ENCODE results near the gene NMNAT1. TPM values are rescaled to one million over a fixed set of nuclear protein-coding genes. Genes with fewer than 3 reads are reported as not detected.

The NMNAT1 gene
- total RNA-seq, 1 experiment from 2014 or later, result 8.6 TPM

- CTCF ChIA-PET, result no interaction called here
- no peaks in the 10 kb centered on the region for H3K79me2 ChIP-seq (ENCODE audit: insufficient read depth, low read length)
- no peak overlapping the region for H3K4me2 ChIP-seq (ENCODE audit: low read length)
- no peak for TF ChIP-seq ZNF274 (IDR thresholded peaks at IDR 0.05; ENCODE audit: low read depth, low read length)
- TF ChIP-seq, protein P1, sequence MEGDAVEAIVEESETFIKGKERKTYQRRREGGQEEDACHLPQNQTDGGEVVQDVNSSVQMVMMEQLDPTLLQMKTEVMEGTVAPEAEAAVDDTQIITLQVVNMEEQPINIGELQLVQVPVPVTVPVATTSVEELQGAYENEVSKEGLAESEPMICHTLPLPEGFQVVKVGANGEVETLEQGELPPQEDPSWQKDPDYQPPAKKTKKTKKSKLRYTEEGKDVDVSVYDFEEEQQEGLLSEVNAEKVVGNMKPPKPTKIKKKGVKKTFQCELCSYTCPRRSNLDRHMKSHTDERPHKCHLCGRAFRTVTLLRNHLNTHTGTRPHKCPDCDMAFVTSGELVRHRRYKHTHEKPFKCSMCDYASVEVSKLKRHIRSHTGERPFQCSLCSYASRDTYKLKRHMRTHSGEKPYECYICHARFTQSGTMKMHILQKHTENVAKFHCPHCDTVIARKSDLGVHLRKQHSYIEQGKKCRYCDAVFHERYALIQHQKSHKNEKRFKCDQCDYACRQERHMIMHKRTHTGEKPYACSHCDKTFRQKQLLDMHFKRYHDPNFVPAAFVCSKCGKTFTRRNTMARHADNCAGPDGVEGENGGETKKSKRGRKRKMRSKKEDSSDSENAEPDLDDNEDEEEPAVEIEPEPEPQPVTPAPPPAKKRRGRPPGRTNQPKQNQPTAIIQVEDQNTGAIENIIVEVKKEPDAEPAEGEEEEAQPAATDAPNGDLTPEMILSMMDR (IDR thresholded peaks at IDR 0.05 in 2 of 3, conservative IDR thresholded peaks at IDR 0.05 in 1 of 3; ENCODE audit: borderline replicate concordance in 1 of 3, insufficient read depth in 1 of 3, low read depth in 2 of 3, low read length in 2 of 3), result no peak
- ATAC-seq, result no peak
- H3K27me3 ChIP-seq (ENCODE audit: insufficient read depth, low read length), result no peaks in the 10 kb centered on the region
- DNase-seq (ENCODE audit: low read depth, low spot score), result no peak
- no peaks in the 10 kb centered on the region for H3K9me3 ChIP-seq (ENCODE audit: control insufficient read depth in 1 of 2, insufficient read depth in 1 of 2, low read depth in 1 of 2, low read length in 2 of 2)
- no peak overlapping the region for H3K27ac ChIP-seq (ENCODE audit: low read depth, low read length)
- no peak overlapping the region for H3K4me3 ChIP-seq (replicated peaks in 1 of 2; ENCODE audit: low read depth in 1 of 2, low read length in 2 of 2)
- no peaks in the 10 kb centered on the region for H4K20me1 ChIP-seq (ENCODE audit: insufficient read depth)
- POLR2A ChIA-PET, result interaction anchor here (0.7 kb wide), 1 partner anchor 36 kb away, joined by 3 read pairs; no protein-coding TSS in a partner anchor
- H3K4me1 ChIP-seq (ENCODE audit: control insufficient read depth in 1 of 2, insufficient read depth in 2 of 2, low read length in 2 of 2), result no peaks in the 10 kb centered on the region
- BruUV-seq (replicated peaks), result no TSS peak
- H3K36me3 ChIP-seq (ENCODE audit: control insufficient read depth in 1 of 2, insufficient read depth in 2 of 2, low read length in 2 of 2), result no peaks in the 10 kb centered on the region
- no peak overlapping the region for H3K9ac ChIP-seq (ENCODE audit: low read length)
- no peaks in the 10 kb centered on the region for H3K9me2 ChIP-seq (ENCODE audit: insufficient read depth)
- no peak overlapping the region for H2AFZ ChIP-seq (ENCODE audit: low read depth, low read length, poor library complexity, severe bottlenecking)
- intact Hi-C loops (cut with micrococcal nuclease), result no loop called here
- RAD21 ChIA-PET (ENCODE audit: low non-redundant PET in 1 of 2, low total read pairs in 2 of 2, uncharacterized antibody in 2 of 2, unreplicated experiment in 2 of 2), result no interaction called here
Observed at GRCh38 chr1:10025354-10025753, 82.1 kb downstream of the NMNAT1 start.

DNA sequence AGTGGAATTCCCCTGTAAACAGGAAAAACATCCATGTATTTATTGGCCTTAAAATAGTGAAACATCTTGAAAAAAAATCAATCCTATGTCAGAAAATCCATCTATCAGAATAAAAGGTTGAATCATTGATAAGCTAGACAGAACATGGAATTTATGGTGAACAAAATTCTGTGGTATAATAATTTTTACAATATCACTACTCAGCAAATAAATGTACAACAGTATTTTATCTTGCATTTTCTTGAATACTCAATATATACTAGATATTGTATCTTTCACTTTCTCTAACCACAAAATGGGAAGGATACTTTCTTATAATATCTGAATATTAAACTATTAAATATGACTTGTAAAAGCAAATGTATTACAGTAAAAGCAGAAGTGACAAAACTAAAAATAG is 83.8 kb downstream of the NMNAT1 start:
- DNase-seq (ENCODE audit: low read depth, low spot score), result no peak
- ATAC-seq, result no peak
- BruUV-seq (replicated peaks), result no TSS peak
- no peaks in the 10 kb centered on the region for H3K9me2 ChIP-seq (ENCODE audit: insufficient read depth)
- peaks cover 4 to 8% of the 10 kb centered on the region in 2 experiments for H3K4me1 ChIP-seq (ENCODE audit: control insufficient read depth in 1 of 2, insufficient read depth in 2 of 2, low read length in 2 of 2)
- ChIA-PET POLR2A (no interaction called here), CTCF (no interaction called here), RAD21 (ENCODE audit: low non-redundant PET in 1 of 2, low total read pairs in 2 of 2, uncharacterized antibody in 2 of 2, unreplicated experiment in 2 of 2) (no interaction called here)
- no peaks in the 10 kb centered on the region for H3K27me3 ChIP-seq (ENCODE audit: insufficient read depth, low read length)
- H3K4me2 ChIP-seq (ENCODE audit: low read length), result no peak overlapping the region
- H3K9me3 ChIP-seq (ENCODE audit: control insufficient read depth in 1 of 2, insufficient read depth in 1 of 2, low read depth in 1 of 2, low read length in 2 of 2), result no peaks in the 10 kb centered on the region
- no peaks in the 10 kb centered on the region for H4K20me1 ChIP-seq (ENCODE audit: insufficient read depth)
- H3K36me3 ChIP-seq (ENCODE audit: control insufficient read depth in 1 of 2, insufficient read depth in 2 of 2, low read length in 2 of 2), result no peaks in the 10 kb centered on the region
- H3K27ac ChIP-seq (ENCODE audit: low read depth, low read length), result no peak overlapping the region
- H3K9ac ChIP-seq (ENCODE audit: low read length), result no peak overlapping the region
- no peaks in the 10 kb centered on the region for H3K79me2 ChIP-seq (ENCODE audit: insufficient read depth, low read length)
- H3K4me3 ChIP-seq (replicated peaks in 1 of 2; ENCODE audit: low read depth in 1 of 2, low read length in 2 of 2), result no peak overlapping the region
- H2AFZ ChIP-seq (ENCODE audit: low read depth, low read length, poor library complexity, severe bottlenecking), result no peak overlapping the region
- intact Hi-C loops (cut with micrococcal nuclease), result no loop called here
- TF ChIP-seq, protein P2, sequence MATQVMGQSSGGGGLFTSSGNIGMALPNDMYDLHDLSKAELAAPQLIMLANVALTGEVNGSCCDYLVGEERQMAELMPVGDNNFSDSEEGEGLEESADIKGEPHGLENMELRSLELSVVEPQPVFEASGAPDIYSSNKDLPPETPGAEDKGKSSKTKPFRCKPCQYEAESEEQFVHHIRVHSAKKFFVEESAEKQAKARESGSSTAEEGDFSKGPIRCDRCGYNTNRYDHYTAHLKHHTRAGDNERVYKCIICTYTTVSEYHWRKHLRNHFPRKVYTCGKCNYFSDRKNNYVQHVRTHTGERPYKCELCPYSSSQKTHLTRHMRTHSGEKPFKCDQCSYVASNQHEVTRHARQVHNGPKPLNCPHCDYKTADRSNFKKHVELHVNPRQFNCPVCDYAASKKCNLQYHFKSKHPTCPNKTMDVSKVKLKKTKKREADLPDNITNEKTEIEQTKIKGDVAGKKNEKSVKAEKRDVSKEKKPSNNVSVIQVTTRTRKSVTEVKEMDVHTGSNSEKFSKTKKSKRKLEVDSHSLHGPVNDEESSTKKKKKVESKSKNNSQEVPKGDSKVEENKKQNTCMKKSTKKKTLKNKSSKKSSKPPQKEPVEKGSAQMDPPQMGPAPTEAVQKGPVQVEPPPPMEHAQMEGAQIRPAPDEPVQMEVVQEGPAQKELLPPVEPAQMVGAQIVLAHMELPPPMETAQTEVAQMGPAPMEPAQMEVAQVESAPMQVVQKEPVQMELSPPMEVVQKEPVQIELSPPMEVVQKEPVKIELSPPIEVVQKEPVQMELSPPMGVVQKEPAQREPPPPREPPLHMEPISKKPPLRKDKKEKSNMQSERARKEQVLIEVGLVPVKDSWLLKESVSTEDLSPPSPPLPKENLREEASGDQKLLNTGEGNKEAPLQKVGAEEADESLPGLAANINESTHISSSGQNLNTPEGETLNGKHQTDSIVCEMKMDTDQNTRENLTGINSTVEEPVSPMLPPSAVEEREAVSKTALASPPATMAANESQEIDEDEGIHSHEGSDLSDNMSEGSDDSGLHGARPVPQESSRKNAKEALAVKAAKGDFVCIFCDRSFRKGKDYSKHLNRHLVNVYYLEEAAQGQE (IDR thresholded peaks at IDR 0.05; ENCODE audit: low read depth), result no peak
- TF ChIP-seq SIN3A (IDR thresholded peaks at IDR 0.05; ENCODE audit: low read depth) (no peak), ELF1 (IDR thresholded peaks at IDR 0.05; ENCODE audit: borderline replicate concordance, low read depth) (no peak), EZH2 (IDR thresholded peaks at IDR 0.05) (no peak), ZFX (IDR thresholded peaks at IDR 0.05) (no peak)
- TF ChIP-seq, protein P3, sequence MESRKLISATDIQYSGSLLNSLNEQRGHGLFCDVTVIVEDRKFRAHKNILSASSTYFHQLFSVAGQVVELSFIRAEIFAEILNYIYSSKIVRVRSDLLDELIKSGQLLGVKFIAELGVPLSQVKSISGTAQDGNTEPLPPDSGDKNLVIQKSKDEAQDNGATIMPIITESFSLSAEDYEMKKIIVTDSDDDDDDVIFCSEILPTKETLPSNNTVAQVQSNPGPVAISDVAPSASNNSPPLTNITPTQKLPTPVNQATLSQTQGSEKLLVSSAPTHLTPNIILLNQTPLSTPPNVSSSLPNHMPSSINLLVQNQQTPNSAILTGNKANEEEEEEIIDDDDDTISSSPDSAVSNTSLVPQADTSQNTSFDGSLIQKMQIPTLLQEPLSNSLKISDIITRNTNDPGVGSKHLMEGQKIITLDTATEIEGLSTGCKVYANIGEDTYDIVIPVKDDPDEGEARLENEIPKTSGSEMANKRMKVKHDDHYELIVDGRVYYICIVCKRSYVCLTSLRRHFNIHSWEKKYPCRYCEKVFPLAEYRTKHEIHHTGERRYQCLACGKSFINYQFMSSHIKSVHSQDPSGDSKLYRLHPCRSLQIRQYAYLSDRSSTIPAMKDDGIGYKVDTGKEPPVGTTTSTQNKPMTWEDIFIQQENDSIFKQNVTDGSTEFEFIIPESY (IDR thresholded peaks at IDR 0.05; ENCODE audit: extremely low read depth, insufficient replicate concordance, low read length), result no peak
- TF ChIP-seq, protein P1 (IDR thresholded peaks at IDR 0.05 in 2 of 3, conservative IDR thresholded peaks at IDR 0.05 in 1 of 3; ENCODE audit: borderline replicate concordance in 1 of 3, insufficient read depth in 1 of 3, low read depth in 2 of 3, low read length in 2 of 3), result no peak

Data from HCT116 (cell line).